K562 (cell line): ENCODE results near the gene NUFIP2. TPM values are rescaled to one million over a fixed set of nuclear protein-coding genes. Genes with fewer than 3 reads are reported as not detected.
A peak's percentile ranks its signal among the peaks of the same experiment; 100 is the strongest.

Experiments used
- ARID1B ChIP-seq: fragments of 450-650 bp; IDR thresholded peaks from 2 replicates; pipeline ENCODE4 v1.6.1; 2016; ENCODE audit warnings: antibody characterized with exemption, mild to moderate bottlenecking, inconsistent platforms
- BRF2 ChIP-seq: IDR thresholded peaks from 3 replicates; pipeline ENCODE4 v1.6.1; 2011; ENCODE audit warnings: borderline replicate concordance, mild to moderate bottlenecking; ENCODE audit not compliant: insufficient read length, insufficient read depth
- FOXK2 ChIP-seq, 2 experiments: fragments of 450-650 bp; IDR thresholded peaks in 1 of 2; conservative IDR thresholded peaks in 1 of 2; 2 replicates each; pipeline ENCODE4 v1.6.1; 2016; ENCODE audit warnings: low read depth in 2 of 2, mild to moderate bottlenecking in 1 of 2
- GTF2A2 ChIP-seq: IDR thresholded peaks from 2 replicates; pipeline ENCODE4 v1.6.1; 2016; ENCODE audit warnings: mild to moderate bottlenecking, missing genetic modification characterization, missing compliant biosample characterization
- JUNB ChIP-seq: fragments of 450-650 bp; formaldehyde crosslinking; conservative IDR thresholded peaks from 2 replicates; pipeline ENCODE4 v1.4.0; 2020; ENCODE audit warnings: mild to moderate bottlenecking
- KDM5B ChIP-seq: fragments of 200-600 bp; sonication (generic); IDR thresholded peaks from 2 replicates; pipeline ENCODE4 v1.6.1; 2012; ENCODE audit warnings: low read depth, mild to moderate bottlenecking, moderate library complexity, low read length, control low read depth, inconsistent platforms; ENCODE audit not compliant: insufficient replicate concordance
- MAFF ChIP-seq: IDR thresholded peaks from 2 replicates; pipeline ENCODE4 v1.6.1; 2012; ENCODE audit warnings: low read length, improper control_type of control experiment
- MBD1 ChIP-seq: fragments of 250-450 bp; sonication (Bioruptor Pico); IDR thresholded peaks from 2 replicates; pipeline ENCODE4 v1.8.0; 2022; ENCODE audit warnings: inconsistent platforms
- NBN ChIP-seq: fragments of 450-650 bp; IDR thresholded peaks from 2 replicates; pipeline ENCODE4 v1.6.1; 2016; ENCODE audit warnings: low read depth, mild to moderate bottlenecking
- NFE2 ChIP-seq: IDR thresholded peaks from 2 replicates; pipeline ENCODE4 v1.6.1; 2014; ENCODE audit warnings: antibody characterized with exemption, low read depth
- NFE2L1 ChIP-seq: fragments of 450-650 bp; IDR thresholded peaks from 2 replicates; pipeline ENCODE4 v1.6.1; 2016; ENCODE audit warnings: missing genetic modification characterization, low read depth, mild to moderate bottlenecking, missing compliant biosample characterization, moderate library complexity, borderline replicate concordance
- NR2C1 ChIP-seq, 2 experiments: fragments of 450-650 bp; IDR thresholded peaks; 2 replicates each; pipeline ENCODE4 v1.6.1; 2017; ENCODE audit warnings: mild to moderate bottlenecking in 2 of 2, antibody characterized with exemption in 1 of 2, inconsistent platforms in 1 of 2, missing compliant biosample characterization in 1 of 2, missing genetic modification characterization in 1 of 2
- POLR2A ChIP-seq: fragments of 450-650 bp; conservative IDR thresholded peaks from 2 replicates; pipeline ENCODE4 v1.6.1; 2016
- PTRF ChIP-seq: fragments of 450-650 bp; IDR thresholded peaks from 2 replicates; pipeline ENCODE4 v1.6.1; 2016; ENCODE audit warnings: mild to moderate bottlenecking, missing genetic modification characterization, missing compliant biosample characterization
- PYGO2 ChIP-seq: fragments of 450-650 bp; IDR thresholded peaks from 2 replicates; pipeline ENCODE4 v1.6.1; 2016; ENCODE audit warnings: mild to moderate bottlenecking, missing genetic modification characterization, moderate library complexity, missing compliant biosample characterization
- RBM14 ChIP-seq: fragments of 200-400 bp; formaldehyde crosslinking; IDR thresholded peaks from 2 replicates; pipeline ENCODE4 v1.6.1; 2018; ENCODE audit warnings: low read depth, mild to moderate bottlenecking, low read length, moderate library complexity, borderline replicate concordance; ENCODE audit not compliant: insufficient read depth
- RBM22 ChIP-seq: fragments of 200-400 bp; formaldehyde crosslinking; IDR thresholded peaks from 2 replicates; pipeline ENCODE4 v1.6.1; 2018; ENCODE audit warnings: low read length, low read depth; ENCODE audit not compliant: poor library complexity, severe bottlenecking
- SMC3 ChIP-seq: conservative IDR thresholded peaks from 2 replicates; pipeline ENCODE4 v1.6.1; 2011; ENCODE audit warnings: low read depth, low read length, improper control_type of control experiment; ENCODE audit not compliant: insufficient read depth
- TBP ChIP-seq: optimal IDR thresholded peaks from 2 replicates; pipeline ENCODE3; 2011; ENCODE audit warnings: low read depth, low read length, improper control_type of control experiment
- TEAD4 ChIP-seq, 2 experiments: sonication (generic) in 1 of 2; formaldehyde crosslinking in 1 of 2; IDR thresholded peaks; 2 replicates each; pipeline versions ENCODE4 v1.6.1 to v1.8.0; 2012 to 2022; ENCODE audit warnings: borderline replicate concordance in 1 of 2, inconsistent platforms in 1 of 2, low read length in 1 of 2, mild to moderate bottlenecking in 1 of 2, missing genetic modification reagents in 1 of 2
- TGIF2 ChIP-seq: sonication (generic); formaldehyde crosslinking; IDR thresholded peaks from 2 replicates; pipeline ENCODE4 v1.8.1; 2022; ENCODE audit warnings: mild to moderate bottlenecking, missing genetic modification reagents, moderate library complexity
- ZNF121 ChIP-seq: sonication (generic); formaldehyde crosslinking; conservative IDR thresholded peaks from 2 replicates; pipeline ENCODE4 v1.8.0; 2022; ENCODE audit warnings: missing genetic modification reagents
- ZNF146 ChIP-seq: IDR thresholded peaks from one replicate; pipeline ENCODE4 v1.6.1; 2018; ENCODE audit warnings: missing compliant biosample characterization; ENCODE audit not compliant: unreplicated experiment
- ZNF311 ChIP-seq: fragments of 250-450 bp; sonication (Bioruptor Pico); IDR thresholded peaks from 2 replicates; pipeline ENCODE4 v1.4.0; 2020; ENCODE audit warnings: mild to moderate bottlenecking, moderate library complexity
- ZNF695 ChIP-seq: fragments of 450-650 bp; formaldehyde crosslinking; IDR thresholded peaks from 2 replicates; pipeline ENCODE4 v1.4.0; 2020; ENCODE audit warnings: mild to moderate bottlenecking, moderate library complexity
- polyA plus RNA-seq, 8 experiments: library from polyadenylated mRNA; depleted of rRNA in 4 of 8; stranded (reverse) in 5 of 8; unstranded in 3 of 8; fragments of >200 nt; fragmentation: Nextera tagmentation in 2 of 8; fragmentation: Illumina TruSeq in 1 of 8; extraction: Ambion mirVana in 2 of 8; extraction: Trizol in 1 of 8; gene quantifications; 2 replicates each; pipeline versions ENCODE4 v1.2.1 to v1.2.3, GENCODE V29; 2011 to 2014; ENCODE audit warnings: inconsistent platforms in 1 of 8, missing spikeins in 1 of 8
- total RNA-seq, 7 experiments: library from RNA; depleted of rRNA in 6 of 7; stranded (reverse); fragments of >200 nt in 6 of 7; fragmentation: Illumina TruSeq in 2 of 7; extraction: Trizol in 2 of 7; gene quantifications; 2 replicates each; pipeline versions ENCODE4 v1.2.1 to v1.2.3, GENCODE V29; 2011 to 2021; ENCODE audit warnings: low replicate concordance in 1 of 7
- TF ChIP-seq, protein P1 (sequence below): IDR thresholded peaks from 2 replicates; pipeline ENCODE4 v1.6.1; 2011; ENCODE audit not compliant: insufficient read length; ENCODE audit errors: extremely low read depth

Gene NUFIP2
- total and polyA plus RNA-seq, 9 of the 15 experiments (the other 6 are each of a cell fraction or from before 2014, with no cell fraction given), result 4.9 to 40.7 (median 18.5) TPM

GRCh38 chr17:29237476-29238132, 56.3 kb downstream of the NUFIP2 start (continued):
- no peak for TF ChIP-seq ZNF146 (CRISPR knock-in tag)
- no peak for TF ChIP-seq BRF2
- TF ChIP-seq PTRF, result no peak
- no peak for TF ChIP-seq NR2C1 (IDR thresholded peaks at IDR 0.05)
- TF ChIP-seq NR2C1 (tag; IDR thresholded peaks at IDR 0.05), result peak; percentile 41; the same call in 1 of the 2 replicates
- TF ChIP-seq PYGO2 (tag), result no peak
- no peak for TF ChIP-seq TGIF2 (CRISPR knock-in tag)
- TF ChIP-seq NFE2L1 (tag), result peak; percentile 71
- TF ChIP-seq RBM14, result no peak
- TF ChIP-seq JUNB (CRISPR knock-in tag), result no peak
- no peak for TF ChIP-seq SMC3
- TF ChIP-seq ARID1B, result peak; percentile 78
- no peak for TF ChIP-seq TBP
- TF ChIP-seq ZNF121 (CRISPR knock-in tag), result peak; percentile 10; the same call in 1 of the 2 replicates
- peak; percentile 79 for TF ChIP-seq MAFF
- TF ChIP-seq, protein P1, sequence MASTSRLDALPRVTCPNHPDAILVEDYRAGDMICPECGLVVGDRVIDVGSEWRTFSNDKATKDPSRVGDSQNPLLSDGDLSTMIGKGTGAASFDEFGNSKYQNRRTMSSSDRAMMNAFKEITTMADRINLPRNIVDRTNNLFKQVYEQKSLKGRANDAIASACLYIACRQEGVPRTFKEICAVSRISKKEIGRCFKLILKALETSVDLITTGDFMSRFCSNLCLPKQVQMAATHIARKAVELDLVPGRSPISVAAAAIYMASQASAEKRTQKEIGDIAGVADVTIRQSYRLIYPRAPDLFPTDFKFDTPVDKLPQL, result no peak
- no peak for TF ChIP-seq ZNF695 (CRISPR knock-in tag)
- TF ChIP-seq FOXK2 (conservative IDR thresholded peaks at IDR 0.05 in 1 of 2, IDR thresholded peaks at IDR 0.05 in 1 of 2; ENCODE audit: low read depth in 2 of 2), result no peak
- no peak for TF ChIP-seq POLR2A
- no peak for TF ChIP-seq KDM5B
- no peak for TF ChIP-seq ZNF311 (CRISPR knock-in tag)
- TF ChIP-seq RBM22, result no peak
- no peak for TF ChIP-seq MBD1
- TF ChIP-seq NBN, result 0 out of 2 replicates have a peak, but pooled peaks have one; percentile 38
- TF ChIP-seq NFE2, result peak; percentile 92
- no peak for TF ChIP-seq GTF2A2 (tag)
- TF ChIP-seq TEAD4 (IDR thresholded peaks at IDR 0.05; ENCODE audit: low read length), result peak; percentile 37; the same call in 1 of the 2 replicates
- TF ChIP-seq TEAD4 (CRISPR knock-in tag; IDR thresholded peaks at IDR 0.05; ENCODE audit: borderline replicate concordance), result no peak
